ENCODE results near the gene SPINK9.
A peak's percentile ranks its signal among the peaks of the same experiment; 100 is the strongest.

The SPINK9 gene

GRCh38 chr5:148368299-148368698, 32.9 kb downstream of the SPINK9 start:
- no peak for DNase-seq (ENCODE audit: low read depth in 2 of 2)

GRCh38 chr5:148372166-148372725, 36.9 kb downstream of the SPINK9 start:
- DNase-seq (ENCODE audit: low read depth in 2 of 2) = no peak

GRCh38 chr5:148372893-148373292, 37.5 kb downstream of the SPINK9 start:
- DNase-seq (ENCODE audit: low read depth in 2 of 2) = no peak

- DNase-seq (ENCODE audit: low read depth in 2 of 2) = no peak
Measured at GRCh38 chr5:148374690-148375360, 39.5 kb downstream of the SPINK9 start.

- no peak for DNase-seq (ENCODE audit: low read depth in 2 of 2)
Measured at GRCh38 chr5:148376198-148376597, 40.8 kb downstream of the SPINK9 start.

- no peak for DNase-seq (ENCODE audit: low read depth in 2 of 2)
Measured at GRCh38 chr5:148378670-148379069, 43.3 kb downstream of the SPINK9 start.

GRCh38 chr5:148379340-148379739, 44.0 kb downstream of the SPINK9 start:
- DNase-seq (ENCODE audit: low read depth in 2 of 2) = no peak

GRCh38 chr5:148381906-148382305, 46.5 kb downstream of the SPINK9 start:
- DNase-seq (ENCODE audit: low read depth in 2 of 2) = no peak

GRCh38 chr5:148382961-148383360, 47.6 kb downstream of the SPINK9 start:
- DNase-seq (ENCODE audit: low read depth in 2 of 2) = no peak

GRCh38 chr5:148383564-148384379, 48.4 kb downstream of the SPINK9 start, which contains the start of gene FBXO38:
Gene FBXO38 (plus strand): TSS chr5:148383958. CDS start chr5:148394777, 10,819 bp downstream.
- peak; percentile 89 to 95 for DNase-seq (ENCODE audit: low read depth in 2 of 2)

GRCh38 chr5:148384380-148384737, 49.0 kb downstream of the SPINK9 start:
- DNase-seq (ENCODE audit: low read depth in 2 of 2) = peak in 1 of 2 donors; percentile 5

- no peak for DNase-seq (ENCODE audit: low read depth in 2 of 2)
Measured at GRCh38 chr5:148385094-148385493, 49.7 kb downstream of the SPINK9 start.

GRCh38 chr5:148386041-148386440, 50.7 kb downstream of the SPINK9 start:
- no peak for DNase-seq (ENCODE audit: low read depth in 2 of 2)

- DNase-seq (ENCODE audit: low read depth in 2 of 2) = no peak
Measured at GRCh38 chr5:148387325-148387724, 52.0 kb downstream of the SPINK9 start.

- DNase-seq (ENCODE audit: low read depth in 2 of 2) = no peak
Measured at GRCh38 chr5:148388696-148389095, 53.3 kb downstream of the SPINK9 start.
